ENCODE measurements around the gene BLOC1S6.
A peak's percentile ranks its signal among the peaks of the same experiment; 100 is the strongest.

Gene BLOC1S6

GRCh38 chr15:45587095-45587862, at the start of gene BLOC1S6:
Gene BLOC1S6 (plus strand): TSS chr15:45587379. CDS start chr15:45587444, 65 bp downstream.
- DNase-seq: peak; percentile 97

GRCh38 chr15:45539680-45540079, 47.5 kb upstream of the BLOC1S6 start:
- DNase-seq: no peak

- DNase-seq: no peak
These were observed 46.6 kb upstream of the BLOC1S6 start for GRCh38 chr15:45540531-45540930.

- DNase-seq: no peak
These were observed 44.1 kb upstream of the BLOC1S6 start for GRCh38 chr15:45543051-45543450.

- DNase-seq: no peak
These were observed 42.7 kb upstream of the BLOC1S6 start for GRCh38 chr15:45544266-45545023.

GRCh38 chr15:45546789-45547188, 40.4 kb upstream of the BLOC1S6 start:
- DNase-seq: no peak

GRCh38 chr15:45548753-45549520, 38.2 kb upstream of the BLOC1S6 start:
- no peak for DNase-seq

- no peak for DNase-seq
These were observed 37.5 kb upstream of the BLOC1S6 start for GRCh38 chr15:45549541-45550220.

- no peak for DNase-seq
These were observed 36.7 kb upstream of the BLOC1S6 start for GRCh38 chr15:45550436-45550835.

GRCh38 chr15:45551676-45552075, 35.5 kb upstream of the BLOC1S6 start:
- DNase-seq: no peak

GRCh38 chr15:45555934-45556608, 31.1 kb upstream of the BLOC1S6 start:
- DNase-seq: no peak

GRCh38 chr15:45572617-45573016, 14.6 kb upstream of the BLOC1S6 start:
- peak; percentile 54 for DNase-seq

GRCh38 chr15:45573961-45574629, 13.1 kb upstream of the BLOC1S6 start:
- DNase-seq: peak; percentile 45

GRCh38 chr15:45581919-45582318, 5.3 kb upstream of the BLOC1S6 start:
- DNase-seq: no peak

GRCh38 chr15:45583731-45584639, 3.2 kb upstream of the BLOC1S6 start:
- DNase-seq: peak; percentile 40

- DNase-seq: no peak
These were observed 1.9 kb upstream of the BLOC1S6 start for GRCh38 chr15:45585069-45585791.

GRCh38 chr15:45586125-45586524, 1.1 kb upstream of the BLOC1S6 start:
- DNase-seq: no peak

GRCh38 chr15:45586601-45587094, 531 bp upstream of the BLOC1S6 start:
- DNase-seq: peak; percentile 38

GRCh38 chr15:45587863-45588170, 638 bp downstream of the BLOC1S6 start:
- no peak for DNase-seq
